ENCODE measurements around the gene S100A10. TPM values are rescaled to one million over a fixed set of nuclear protein-coding genes. Genes with fewer than 3 reads are reported as not detected.

S100A10 gene
- total and polyA plus RNA-seq, 4 donors: 7.0 to 99.5 (median 35.4) TPM

DNA sequence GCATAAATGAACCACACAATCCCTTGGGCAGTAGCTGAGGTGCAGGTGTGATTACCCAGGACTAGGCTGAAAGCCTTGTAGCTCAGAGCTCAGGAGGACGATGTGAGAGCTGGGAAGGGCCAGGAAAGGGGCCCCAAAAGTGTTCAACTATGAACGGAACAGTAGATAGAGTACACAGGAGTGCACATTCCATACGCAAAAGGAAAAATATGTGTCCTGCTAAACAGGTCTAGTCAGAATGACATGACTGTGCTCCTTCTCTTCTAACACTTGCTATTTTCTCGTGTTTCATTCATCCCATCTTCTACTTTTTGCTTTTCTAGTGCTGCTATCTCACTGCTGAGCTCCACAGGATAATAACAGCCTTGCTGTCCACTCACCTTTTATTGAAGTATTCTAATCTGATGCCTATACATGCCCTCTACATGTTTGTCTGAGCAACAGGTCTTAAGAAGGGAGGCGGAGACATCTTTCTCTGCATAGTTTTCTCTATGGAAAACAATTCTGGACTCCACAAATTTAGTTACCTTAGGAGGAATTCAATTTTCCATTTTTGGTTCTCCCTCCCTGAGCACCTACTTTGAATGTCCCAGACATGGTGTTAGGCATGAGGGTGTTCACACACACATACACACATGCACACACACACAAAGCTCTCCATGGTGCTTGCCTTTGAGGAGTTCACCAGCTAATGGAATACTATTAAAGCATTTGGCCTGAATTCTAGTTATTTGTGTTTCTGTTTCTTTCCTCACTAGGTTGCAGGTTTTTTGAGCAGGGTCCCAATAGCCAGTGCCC lies 3.4 kb downstream of the S100A10 start:
- Histone ChIP-seq H3K9ac (ENCODE audit: low read depth in 1 of 2, low read length in 2 of 2) (no peak overlapping the region), H3K27me3 (ENCODE audit: control insufficient read depth in 4 of 4, insufficient read depth in 4 of 4, low read length in 3 of 4) (no peaks in the 10 kb centered on the region), H3K9me3 (ENCODE audit: control insufficient read depth in 4 of 4, low read length in 3 of 4) (no peaks in the 10 kb centered on the region), H3K27ac (ENCODE audit: low read depth in 1 of 2, low read length in 2 of 2) (peak overlapping the region; percentile 25 to 28), H3K4me3 (ENCODE audit: low read depth in 1 of 3, low read length in 3 of 3) (no peak overlapping the region), H3K4me1 (ENCODE audit: control insufficient read depth in 4 of 4, insufficient read depth in 4 of 4, low read length in 3 of 4) (peaks cover 3 to 43% (median 36%) of the 10 kb centered on the region in 4 donors), H3K36me3 (ENCODE audit: control insufficient read depth in 4 of 4, insufficient read depth in 3 of 4, low read depth in 1 of 4, low read length in 3 of 4) (peaks cover 0 to 6% (median 4%) of the 10 kb centered on the region in 4 donors)
- WGBS: 70% methylated on average over 5 of the region's 5 CpGs
- DNase-seq (ENCODE audit: low spot score): no peak
- TF ChIP-seq RAD21 (IDR thresholded peaks at IDR 0.05) (no peak), HNF4A (conservative IDR thresholded peaks at IDR 0.05) (no peak), GABPA (IDR thresholded peaks at IDR 0.05 in 1 of 2, conservative IDR thresholded peaks at IDR 0.05 in 1 of 2) (no peak), FOXA2 (IDR thresholded peaks at IDR 0.05) (no peak), JUND (IDR thresholded peaks at IDR 0.05) (no peak), ATF3 (IDR thresholded peaks at IDR 0.05) (no peak), YY1 (IDR thresholded peaks at IDR 0.05) (no peak), TAF1 (conservative IDR thresholded peaks at IDR 0.05) (no peak), SP1 (IDR thresholded peaks at IDR 0.05) (no peak), HNF4G (IDR thresholded peaks at IDR 0.05) (no peak)

GRCh38 chr1:151989211-151989862 lies 4.3 kb downstream of the S100A10 start:
- DNase-seq (ENCODE audit: low spot score): no peak
- Histone ChIP-seq H3K4me1 (ENCODE audit: control insufficient read depth in 4 of 4, insufficient read depth in 4 of 4, low read length in 3 of 4) (peaks cover 3 to 42% (median 36%) of the 10 kb centered on the region in 4 donors), H3K9ac (ENCODE audit: low read depth in 1 of 2, low read length in 2 of 2) (no peak overlapping the region), H3K27me3 (ENCODE audit: control insufficient read depth in 4 of 4, insufficient read depth in 4 of 4, low read length in 3 of 4) (no peaks in the 10 kb centered on the region), H3K9me3 (ENCODE audit: control insufficient read depth in 4 of 4, low read length in 3 of 4) (no peaks in the 10 kb centered on the region), H3K27ac (ENCODE audit: low read depth in 1 of 2, low read length in 2 of 2) (peak overlapping the region in 1 of 2 donors; percentile 13), H3K4me3 (ENCODE audit: low read depth in 1 of 3, low read length in 3 of 3) (no peak overlapping the region), H3K36me3 (ENCODE audit: control insufficient read depth in 4 of 4, insufficient read depth in 3 of 4, low read depth in 1 of 4, low read length in 3 of 4) (peaks cover 0 to 10% (median 8%) of the 10 kb centered on the region in 4 donors)
- WGBS: 66% methylated on average over 6 of the region's 6 CpGs
- TF ChIP-seq FOXA1 (IDR thresholded peaks at IDR 0.05) (no peak), JUND (IDR thresholded peaks at IDR 0.05) (peak in 1 of 2 donors; percentile 13)
- TF ChIP-seq, protein P1, sequence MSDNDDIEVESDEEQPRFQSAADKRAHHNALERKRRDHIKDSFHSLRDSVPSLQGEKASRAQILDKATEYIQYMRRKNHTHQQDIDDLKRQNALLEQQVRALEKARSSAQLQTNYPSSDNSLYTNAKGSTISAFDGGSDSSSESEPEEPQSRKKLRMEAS (IDR thresholded peaks at IDR 0.05): no peak

- H3K4me1 ChIP-seq (ENCODE audit: control insufficient read depth in 4 of 4, insufficient read depth in 4 of 4, low read length in 3 of 4): peaks cover 3 to 37% (median 31%) of the 10 kb centered on the region in 4 donors
- H3K27ac ChIP-seq (ENCODE audit: low read depth in 1 of 2, low read length in 2 of 2): no peak overlapping the region
- H3K4me3 ChIP-seq (ENCODE audit: low read depth in 1 of 3, low read length in 3 of 3): no peak overlapping the region
- H3K27me3 ChIP-seq (ENCODE audit: control insufficient read depth in 4 of 4, insufficient read depth in 4 of 4, low read length in 3 of 4): no peaks in the 10 kb centered on the region
- no peak for DNase-seq (ENCODE audit: low spot score)
- 85% methylated on average over 2 of the region's 2 CpGs for WGBS
- peaks cover 0 to 18% (median 11%) of the 10 kb centered on the region in 4 donors for H3K36me3 ChIP-seq (ENCODE audit: control insufficient read depth in 4 of 4, insufficient read depth in 3 of 4, low read depth in 1 of 4, low read length in 3 of 4)
- H3K9ac ChIP-seq (ENCODE audit: low read depth in 1 of 2, low read length in 2 of 2): no peak overlapping the region
- no peaks in the 10 kb centered on the region for H3K9me3 ChIP-seq (ENCODE audit: control insufficient read depth in 4 of 4, low read length in 3 of 4)
- TF ChIP-seq HNF4G (IDR thresholded peaks at IDR 0.05) (no peak), FOXA2 (IDR thresholded peaks at IDR 0.05) (no peak), EGR1 (IDR thresholded peaks at IDR 0.05; ENCODE audit: low read depth in 2 of 2) (no peak), HNF4A (conservative IDR thresholded peaks at IDR 0.05) (no peak), ATF3 (IDR thresholded peaks at IDR 0.05) (no peak), RXRA (IDR thresholded peaks at IDR 0.05) (no peak), YY1 (IDR thresholded peaks at IDR 0.05) (no peak), FOXA1 (IDR thresholded peaks at IDR 0.05) (no peak), JUND (IDR thresholded peaks at IDR 0.05) (no peak), RAD21 (IDR thresholded peaks at IDR 0.05) (no peak), SP1 (IDR thresholded peaks at IDR 0.05) (no peak), GABPA (IDR thresholded peaks at IDR 0.05 in 1 of 2, conservative IDR thresholded peaks at IDR 0.05 in 1 of 2) (no peak)
- TF ChIP-seq, protein P2, sequence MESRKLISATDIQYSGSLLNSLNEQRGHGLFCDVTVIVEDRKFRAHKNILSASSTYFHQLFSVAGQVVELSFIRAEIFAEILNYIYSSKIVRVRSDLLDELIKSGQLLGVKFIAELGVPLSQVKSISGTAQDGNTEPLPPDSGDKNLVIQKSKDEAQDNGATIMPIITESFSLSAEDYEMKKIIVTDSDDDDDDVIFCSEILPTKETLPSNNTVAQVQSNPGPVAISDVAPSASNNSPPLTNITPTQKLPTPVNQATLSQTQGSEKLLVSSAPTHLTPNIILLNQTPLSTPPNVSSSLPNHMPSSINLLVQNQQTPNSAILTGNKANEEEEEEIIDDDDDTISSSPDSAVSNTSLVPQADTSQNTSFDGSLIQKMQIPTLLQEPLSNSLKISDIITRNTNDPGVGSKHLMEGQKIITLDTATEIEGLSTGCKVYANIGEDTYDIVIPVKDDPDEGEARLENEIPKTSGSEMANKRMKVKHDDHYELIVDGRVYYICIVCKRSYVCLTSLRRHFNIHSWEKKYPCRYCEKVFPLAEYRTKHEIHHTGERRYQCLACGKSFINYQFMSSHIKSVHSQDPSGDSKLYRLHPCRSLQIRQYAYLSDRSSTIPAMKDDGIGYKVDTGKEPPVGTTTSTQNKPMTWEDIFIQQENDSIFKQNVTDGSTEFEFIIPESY (IDR thresholded peaks at IDR 0.05): no peak
- TF ChIP-seq, protein P3, sequence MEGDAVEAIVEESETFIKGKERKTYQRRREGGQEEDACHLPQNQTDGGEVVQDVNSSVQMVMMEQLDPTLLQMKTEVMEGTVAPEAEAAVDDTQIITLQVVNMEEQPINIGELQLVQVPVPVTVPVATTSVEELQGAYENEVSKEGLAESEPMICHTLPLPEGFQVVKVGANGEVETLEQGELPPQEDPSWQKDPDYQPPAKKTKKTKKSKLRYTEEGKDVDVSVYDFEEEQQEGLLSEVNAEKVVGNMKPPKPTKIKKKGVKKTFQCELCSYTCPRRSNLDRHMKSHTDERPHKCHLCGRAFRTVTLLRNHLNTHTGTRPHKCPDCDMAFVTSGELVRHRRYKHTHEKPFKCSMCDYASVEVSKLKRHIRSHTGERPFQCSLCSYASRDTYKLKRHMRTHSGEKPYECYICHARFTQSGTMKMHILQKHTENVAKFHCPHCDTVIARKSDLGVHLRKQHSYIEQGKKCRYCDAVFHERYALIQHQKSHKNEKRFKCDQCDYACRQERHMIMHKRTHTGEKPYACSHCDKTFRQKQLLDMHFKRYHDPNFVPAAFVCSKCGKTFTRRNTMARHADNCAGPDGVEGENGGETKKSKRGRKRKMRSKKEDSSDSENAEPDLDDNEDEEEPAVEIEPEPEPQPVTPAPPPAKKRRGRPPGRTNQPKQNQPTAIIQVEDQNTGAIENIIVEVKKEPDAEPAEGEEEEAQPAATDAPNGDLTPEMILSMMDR (IDR thresholded peaks at IDR 0.05; ENCODE audit: low read depth, low read length, missing input control): no peak
- TF ChIP-seq, protein P1 (IDR thresholded peaks at IDR 0.05): no peak
Observed at GRCh38 chr1:151988405-151988923, 5.2 kb downstream of the S100A10 start.
